Astrocyte (in vitro differentiated cells and primary cell): ENCODE measurements around the gene APLP1.

ENCODE experiments used
- CTCF ChIP-seq: IDR thresholded peaks from 2 replicates; pipeline ENCODE4 v1.5.1; 2011; ENCODE audit warnings: low read depth, mild to moderate bottlenecking, inconsistent platforms, low read length, moderate library complexity; ENCODE audit not compliant: insufficient read depth
- EZH2 ChIP-seq: IDR thresholded peaks from 2 replicates; pipeline ENCODE4 v1.6.1; 2012; ENCODE audit warnings: mild to moderate bottlenecking, low read length, inconsistent platforms; ENCODE audit not compliant: insufficient read depth

- no peak for TF ChIP-seq CTCF
- no peak for TF ChIP-seq EZH2
These were observed 33.7 kb downstream of the APLP1 start, which contains the start of gene HCST for GRCh38 chr19:35901854-35902661.
